ENCODE data around the gene ZNF280C.
"Not testable (repeated sequence)": the region's sequence is repeated elsewhere in the genome, so short reads cannot be mapped to it uniquely, and the experiment has no call there.

Gene ZNF280C

GRCh38 chrX:130268449-130269170 is at the start of gene ZNF280C:
ZNF280C (minus strand) TSS chrX:130268899; CDS start chrX:130260449, 8,450 bp downstream.
- DNase-seq (ENCODE audit: low read depth): peak; percentile 89

GRCh38 chrX:130304587-130305368 is 36.1 kb upstream of the ZNF280C start:
- no peak for DNase-seq (ENCODE audit: low read depth)

GRCh38 chrX:130301977-130302376 is 33.3 kb upstream of the ZNF280C start:
- DNase-seq (ENCODE audit: low read depth): no peak

GRCh38 chrX:130301405-130301804 is 32.7 kb upstream of the ZNF280C start:
- DNase-seq (ENCODE audit: low read depth): no peak

GRCh38 chrX:130300010-130300282 is 31.2 kb upstream of the ZNF280C start:
- no peak for DNase-seq (ENCODE audit: low read depth)

- DNase-seq (ENCODE audit: low read depth): no peak
These were observed 30.7 kb upstream of the ZNF280C start for GRCh38 chrX:130299279-130300009.

- DNase-seq (ENCODE audit: low read depth): no peak
These were observed 28.0 kb upstream of the ZNF280C start for GRCh38 chrX:130296743-130297142.

- no peak for DNase-seq (ENCODE audit: low read depth)
These were observed 27.6 kb upstream of the ZNF280C start for GRCh38 chrX:130296297-130296678.

GRCh38 chrX:130295519-130296296 is 27.0 kb upstream of the ZNF280C start:
- DNase-seq (ENCODE audit: low read depth): no peak

- no peak for DNase-seq (ENCODE audit: low read depth)
These were observed 18.5 kb upstream of the ZNF280C start for GRCh38 chrX:130287071-130287770.

- no peak for DNase-seq (ENCODE audit: low read depth)
These were observed 17.0 kb upstream of the ZNF280C start for GRCh38 chrX:130285710-130286109.

- DNase-seq (ENCODE audit: low read depth): no peak
These were observed 16.4 kb upstream of the ZNF280C start for GRCh38 chrX:130285069-130285620.

GRCh38 chrX:130282151-130282550 is 13.5 kb upstream of the ZNF280C start:
- no peak for DNase-seq (ENCODE audit: low read depth)

GRCh38 chrX:130280901-130281300 is 12.2 kb upstream of the ZNF280C start:
- DNase-seq (ENCODE audit: low read depth): no peak

GRCh38 chrX:130272253-130272652 is 3.6 kb upstream of the ZNF280C start:
- not testable (repeated sequence) for DNase-seq (ENCODE audit: low read depth)

GRCh38 chrX:130269391-130269790 is 692 bp upstream of the ZNF280C start:
- DNase-seq (ENCODE audit: low read depth): not testable (repeated sequence)

- DNase-seq (ENCODE audit: low read depth): no peak
These were observed 697 bp downstream of the ZNF280C start for GRCh38 chrX:130267956-130268448.

- no peak for DNase-seq (ENCODE audit: low read depth)
These were observed 4.1 kb downstream of the ZNF280C start for GRCh38 chrX:130264573-130264972.

- no peak for DNase-seq (ENCODE audit: low read depth)
These were observed 5.7 kb downstream of the ZNF280C start for GRCh38 chrX:130263016-130263415.

GRCh38 chrX:130262231-130262630 is 6.5 kb downstream of the ZNF280C start:
- DNase-seq (ENCODE audit: low read depth): no peak

- DNase-seq (ENCODE audit: low read depth): no peak
These were observed 7.3 kb downstream of the ZNF280C start for GRCh38 chrX:130261296-130261893.
